ENCODE data around the gene NELFCD.
A peak's percentile ranks its signal among the peaks of the same experiment; 100 is the strongest.
"Not testable (repeated sequence)": the region's sequence is repeated elsewhere in the genome, so short reads cannot be mapped to it uniquely, and the experiment has no call there.

Gene NELFCD

DNA sequence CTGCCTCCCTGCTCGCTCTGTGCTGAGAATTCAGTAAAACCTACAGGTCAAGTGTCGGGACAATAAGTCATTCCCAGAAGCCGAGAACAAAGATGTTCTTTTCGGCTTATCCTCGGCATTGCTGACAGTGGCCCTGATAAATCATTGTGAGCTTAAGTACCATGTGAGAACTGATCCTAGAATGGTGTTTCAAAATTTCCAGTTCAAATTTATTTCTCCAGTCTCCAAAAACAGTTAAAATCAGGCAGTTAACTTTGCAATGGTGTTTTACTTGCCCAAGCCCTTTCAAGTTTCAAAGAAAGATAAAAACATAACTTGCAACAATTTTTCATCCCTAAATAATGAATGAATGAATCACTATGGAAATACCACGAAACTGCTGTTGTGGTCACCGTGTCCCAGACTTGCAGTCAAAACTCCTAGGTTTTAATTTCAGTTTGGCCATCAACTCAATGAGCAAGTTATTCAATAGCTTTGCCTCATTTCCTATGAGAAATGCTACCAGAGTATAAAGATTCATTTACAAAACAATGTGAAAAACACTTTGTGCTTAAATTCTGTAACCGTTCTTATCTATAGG is 46.8 kb downstream of the NELFCD start:
- DNase-seq, result no peak

GRCh38 chr20:59028812-59029211 is 47.8 kb downstream of the NELFCD start:
- no peak for DNase-seq

DNA sequence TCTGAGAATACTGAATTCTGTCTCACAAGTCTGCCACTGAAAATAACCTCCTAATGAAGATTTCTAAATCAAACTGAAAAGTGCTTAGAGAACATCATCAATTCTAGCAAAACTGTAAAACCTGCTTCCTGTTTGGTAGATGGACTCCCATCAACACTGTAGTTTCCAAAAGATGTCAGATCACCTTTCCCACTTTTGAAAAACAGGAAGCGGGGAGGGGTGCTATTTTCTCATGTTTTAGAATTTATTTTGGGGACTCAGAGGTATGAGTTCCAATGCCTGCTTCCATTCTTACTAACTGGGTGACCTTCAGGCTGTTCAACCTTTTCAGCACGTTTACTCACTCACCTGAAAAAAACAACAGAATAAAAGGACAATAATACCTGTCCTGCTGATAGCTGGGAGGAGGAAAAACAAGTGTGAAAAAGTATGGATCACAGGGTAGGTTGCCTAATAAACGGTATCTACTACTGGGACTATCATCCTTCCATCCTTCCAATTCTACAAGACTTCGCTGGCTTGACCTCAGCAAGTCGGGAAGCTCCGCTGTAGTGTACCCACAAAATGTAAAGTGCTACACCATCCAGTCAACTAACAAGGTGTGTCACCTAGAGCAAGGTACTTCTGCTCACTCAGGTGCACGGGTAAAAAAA is 50.0 kb downstream of the NELFCD start:
- no peak for DNase-seq

DNA sequence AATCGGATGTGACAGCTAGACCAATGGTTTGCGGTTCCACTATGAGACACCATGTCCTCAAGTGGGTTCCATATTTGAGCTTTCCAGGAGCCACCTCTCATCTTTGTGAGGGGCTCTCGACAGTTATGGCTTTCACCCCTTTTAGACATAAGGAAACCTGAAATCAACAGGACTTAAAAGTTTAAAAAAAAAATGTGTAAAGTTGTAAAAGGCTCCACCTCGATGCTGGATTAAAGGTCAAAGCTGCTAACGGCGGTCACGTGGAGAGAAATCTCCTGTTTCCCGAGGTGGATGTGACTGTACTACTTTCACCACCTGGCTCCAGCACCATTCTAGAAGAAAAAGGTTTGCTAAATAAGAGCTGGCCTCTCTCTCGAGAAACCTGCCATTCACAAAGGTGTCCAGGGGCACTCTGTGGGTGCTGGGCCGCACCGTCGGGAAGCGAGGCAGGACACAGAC is 50.5 kb downstream of the NELFCD start:
- no peak for DNase-seq

DNA sequence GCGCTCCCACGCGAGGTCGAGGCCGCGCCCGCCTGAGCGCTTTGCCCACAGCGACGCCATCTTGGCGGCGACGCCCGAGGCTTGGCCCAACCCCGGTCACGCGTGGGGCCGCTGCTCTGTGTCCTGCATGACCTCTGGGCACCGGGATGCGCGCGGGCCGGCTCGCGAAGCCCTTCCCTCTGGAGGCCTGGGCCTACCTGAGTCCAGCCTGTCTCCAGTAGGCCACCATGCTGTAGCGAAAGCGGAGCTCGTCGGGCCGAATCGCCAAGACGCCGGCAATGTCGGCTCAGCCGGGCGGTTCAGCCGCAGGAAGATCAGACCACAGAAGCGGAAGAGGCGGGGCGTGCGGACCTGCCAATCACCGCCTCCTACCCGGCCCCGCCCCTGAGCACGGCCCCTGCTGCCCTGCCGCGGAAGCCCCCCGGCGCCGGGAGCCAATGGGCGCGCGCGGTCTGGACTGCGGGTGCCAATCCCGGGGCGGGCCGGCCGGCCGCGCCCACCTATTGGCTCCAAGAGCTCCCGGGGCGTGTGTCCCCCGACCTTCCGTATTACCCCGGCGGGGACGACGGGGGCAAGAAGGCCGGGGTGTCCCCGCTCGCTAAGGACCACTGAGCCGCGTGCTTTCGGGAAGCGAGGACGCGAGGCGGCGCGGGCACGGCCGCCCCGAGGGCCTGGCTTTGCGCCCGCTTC is 51.1 kb downstream of the NELFCD start, which contains the start of gene ATP5F1E:
TSS of gene ATP5F1E (minus strand) at position 313 of the 690 bp plus-strand sequence. CDS start at position 229, 84 bp downstream.
- peak; percentile 97 for DNase-seq

DNA sequence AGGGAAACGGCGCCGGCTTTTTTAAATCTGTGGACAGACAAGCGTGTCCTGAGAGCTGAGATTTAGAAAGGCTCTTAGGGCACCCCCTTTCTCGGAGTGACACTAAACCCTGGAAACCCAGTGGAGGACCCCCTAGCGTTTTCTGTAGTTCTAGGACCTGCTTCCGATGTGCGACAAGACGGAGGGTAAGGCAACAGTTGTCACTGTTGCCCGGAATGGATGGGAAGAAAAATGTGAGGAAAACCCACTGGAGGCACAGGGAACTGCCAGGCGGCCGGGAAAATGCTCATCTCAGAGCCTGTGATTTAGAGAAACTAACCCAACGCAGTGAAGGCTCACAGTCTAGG is 51.6 kb downstream of the NELFCD start:
- DNase-seq, result no peak

- no peak for DNase-seq
These were observed 52.0 kb downstream of the NELFCD start for GRCh38 chr20:59033093-59033492.

DNA sequence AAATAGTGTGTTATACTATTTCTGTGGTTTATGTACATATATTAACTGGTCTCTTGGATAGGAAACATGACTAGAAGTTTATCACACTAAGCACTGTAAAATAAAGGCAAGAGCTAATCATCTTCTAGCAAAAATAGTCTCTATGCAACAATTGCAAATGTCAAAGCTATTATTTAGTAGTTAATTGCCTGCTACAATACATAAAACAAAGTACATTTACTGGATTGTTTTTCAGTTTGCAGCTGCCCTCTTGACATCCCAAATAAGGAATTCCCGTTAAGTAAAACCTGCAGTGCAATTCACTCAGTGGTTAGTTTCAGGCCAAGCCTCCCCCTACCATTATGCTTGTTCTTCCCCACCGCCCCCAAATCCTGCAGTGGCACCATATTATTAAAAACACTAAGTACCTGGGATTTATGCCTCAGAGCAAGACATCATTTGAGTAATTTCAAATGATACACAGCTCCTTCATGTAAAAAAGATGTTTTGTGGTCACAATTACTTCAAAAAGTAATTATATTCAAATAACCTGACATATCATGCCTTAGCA is 52.6 kb downstream of the NELFCD start:
- no peak for DNase-seq

DNA sequence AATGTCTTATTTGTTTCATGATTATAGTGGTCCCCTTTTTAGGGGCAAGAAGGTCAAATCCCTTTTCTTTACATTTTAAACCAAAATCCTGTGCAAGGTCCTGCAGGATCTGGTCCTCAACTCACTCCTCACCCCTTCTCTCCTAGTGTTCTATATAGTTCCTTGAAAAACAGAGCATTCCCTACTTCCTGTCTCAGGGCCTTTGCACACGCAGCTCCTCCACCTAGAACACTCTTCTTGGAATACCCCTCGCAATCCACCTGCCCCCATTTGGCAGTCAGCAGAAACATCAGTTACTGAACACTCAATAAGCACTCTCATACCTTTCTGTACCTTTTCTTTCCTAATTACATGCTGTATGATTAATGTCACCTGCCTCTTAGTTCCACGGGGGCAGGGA is 54.3 kb downstream of the NELFCD start:
- DNase-seq, result no peak

GRCh38 chr20:59037386-59037785 is 56.3 kb downstream of the NELFCD start:
- no peak for DNase-seq

- no peak for DNase-seq
These were observed 58.2 kb downstream of the NELFCD start for GRCh38 chr20:59039233-59039632.

DNA sequence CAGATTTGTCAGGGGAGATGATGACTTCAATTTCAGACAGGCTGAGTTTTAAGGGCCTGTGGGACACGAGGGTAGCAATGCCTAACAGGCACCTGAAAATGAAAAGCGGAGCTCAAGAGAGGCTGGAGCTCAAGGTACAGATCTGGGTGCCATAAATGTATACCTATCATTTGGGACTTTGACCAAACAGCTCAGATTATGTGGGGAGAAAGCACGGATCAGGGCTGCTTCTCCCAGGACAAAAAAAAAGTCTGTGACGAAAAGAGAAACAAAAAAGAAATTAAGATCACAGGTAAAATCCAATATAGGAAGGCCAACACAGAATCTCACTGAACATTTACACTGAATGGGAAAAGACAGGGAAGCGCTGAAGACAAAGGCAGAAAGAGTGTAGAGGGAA is 59.6 kb downstream of the NELFCD start:
- DNase-seq, result no peak

- DNase-seq, result not testable (repeated sequence)
These were observed 60.4 kb downstream of the NELFCD start for GRCh38 chr20:59041487-59041886.

DNA sequence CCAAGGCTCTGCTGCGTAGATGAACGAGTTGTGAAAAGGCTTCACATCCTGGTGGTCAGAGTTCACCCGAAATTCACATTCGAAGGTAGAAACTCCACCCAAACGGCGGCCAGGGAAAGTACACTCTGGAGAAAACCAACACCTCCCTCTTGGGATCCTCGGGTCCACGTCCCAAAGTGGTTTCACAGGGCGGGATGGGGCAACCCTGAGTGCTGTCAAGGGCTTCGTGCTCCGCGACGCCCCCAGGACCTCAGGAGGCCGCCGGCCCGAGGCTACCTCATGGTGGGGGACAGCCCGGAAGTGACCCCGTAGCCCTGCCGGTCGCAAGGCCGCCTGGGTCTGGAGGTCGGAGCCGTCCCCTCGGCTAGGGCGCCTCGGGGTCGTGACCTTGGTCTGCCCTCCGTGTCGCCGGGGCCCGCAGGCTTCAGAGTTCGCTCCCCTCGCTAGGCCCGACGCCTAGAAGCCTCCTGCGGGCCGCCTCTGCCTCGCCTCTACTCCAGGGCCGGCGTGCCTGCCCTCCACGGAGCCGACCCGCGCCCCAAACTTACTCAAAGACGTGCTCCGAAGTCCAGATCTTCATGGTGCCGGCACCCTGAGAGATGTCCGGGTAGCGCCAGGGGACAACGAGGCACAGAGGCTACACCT is 61.2 kb downstream of the NELFCD start, which contains the start of gene PRELID3B:
TSS of gene PRELID3B (minus strand) at position 636 of the 645 bp plus-strand sequence. CDS start at position 580, 56 bp downstream.
- DNase-seq, result peak; percentile 46

DNA sequence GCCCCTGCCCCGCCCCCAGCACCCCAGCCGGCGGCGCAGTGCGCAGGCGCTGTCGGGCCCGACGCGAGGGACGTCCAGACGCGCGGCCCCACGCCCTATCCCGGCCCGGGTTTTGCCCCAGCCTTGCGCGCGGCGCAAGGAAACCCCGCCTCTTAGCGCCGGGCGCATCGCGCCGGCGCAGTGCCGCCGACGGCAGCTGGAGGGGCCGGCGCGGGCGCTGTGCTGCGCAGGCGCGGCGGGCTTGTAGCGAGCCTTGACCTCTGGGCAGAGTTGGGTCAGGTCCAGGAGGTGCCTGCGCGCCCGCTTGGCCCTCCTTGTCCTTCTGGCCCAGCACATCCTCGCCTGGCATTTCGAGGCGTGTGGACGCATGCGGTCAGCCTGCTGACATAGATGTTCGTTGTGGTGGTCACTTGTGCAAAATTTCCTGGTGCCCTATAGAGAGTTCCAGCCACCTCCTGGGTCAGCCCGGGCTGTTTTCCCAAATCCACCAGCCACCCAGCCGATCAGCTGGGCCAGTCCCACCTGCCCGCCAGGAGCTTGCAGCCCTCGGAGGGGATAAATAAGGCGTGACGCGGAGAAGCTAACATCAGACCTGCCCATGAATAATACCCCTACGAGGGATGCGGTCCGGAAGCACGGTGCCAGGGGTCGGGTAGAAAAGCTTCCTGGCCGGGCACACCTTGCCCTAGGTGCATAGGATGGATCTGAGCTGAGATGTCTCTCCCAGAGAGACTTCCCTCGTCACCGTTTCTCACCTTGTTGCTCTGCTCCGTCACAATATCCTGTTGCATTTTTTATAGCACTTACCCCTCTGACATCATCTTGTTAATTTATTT is 62.0 kb downstream of the NELFCD start:
- peak; percentile 95 for DNase-seq

- no peak for DNase-seq
These were observed 62.6 kb downstream of the NELFCD start for GRCh38 chr20:59043698-59044097.

- DNase-seq, result no peak
These were observed 63.2 kb downstream of the NELFCD start for GRCh38 chr20:59044295-59044694.
